Muscle layer of duodenum (tissue), 2 donors: ENCODE data around the gene PRSS21.

Source experiments
- H3K27ac ChIP-seq: one replicate; pipeline ENCODE4 v1.7.0; 2013; ENCODE audit warnings: mild to moderate bottlenecking, low read length
- H3K27me3 ChIP-seq: one replicate; pipeline ENCODE4 v1.7.0; 2013; ENCODE audit warnings: low read depth, mild to moderate bottlenecking, control low read depth, low read length
- H3K36me3 ChIP-seq, 2 donors: one replicate each; pipeline ENCODE4 v1.7.0; 2013; ENCODE audit warnings: low read length in 2 of 2, control low read depth in 1 of 2, mild to moderate bottlenecking in 1 of 2; ENCODE audit not compliant: insufficient read depth in 2 of 2, control insufficient read depth in 1 of 2
- H3K4me1 ChIP-seq, 2 donors: one replicate each; pipeline ENCODE4 v1.7.0; 2013; ENCODE audit warnings: low read length in 2 of 2, mild to moderate bottlenecking in 2 of 2, control low read depth in 1 of 2, moderate library complexity in 1 of 2; ENCODE audit not compliant: insufficient read depth in 2 of 2, control insufficient read depth in 1 of 2
- H3K4me3 ChIP-seq, 2 donors: one replicate each; pipeline ENCODE4 v1.7.0; 2013; ENCODE audit warnings: low read length in 2 of 2, low read depth in 1 of 2, mild to moderate bottlenecking in 1 of 2
- H3K9me3 ChIP-seq, 2 donors: one replicate each; pipeline ENCODE4 v1.7.0; 2013; ENCODE audit warnings: low read length in 2 of 2, control low read depth in 1 of 2, mild to moderate bottlenecking in 1 of 2; ENCODE audit not compliant: control insufficient read depth in 1 of 2
- donor health status: healthy.

Gene PRSS21

GRCh38 chr16:2795395-2796143 is 21.5 kb upstream of the PRSS21 start:
- no peaks in the 10 kb centered on the region for H3K36me3 ChIP-seq
- no peaks in the 10 kb centered on the region for H3K9me3 ChIP-seq
- H3K4me1 ChIP-seq = peaks cover 0 to 3% of the 10 kb centered on the region in 2 donors
- no peak overlapping the region for H3K27ac ChIP-seq
- no peak overlapping the region for H3K4me3 ChIP-seq
- H3K27me3 ChIP-seq = no peaks in the 10 kb centered on the region

DNA sequence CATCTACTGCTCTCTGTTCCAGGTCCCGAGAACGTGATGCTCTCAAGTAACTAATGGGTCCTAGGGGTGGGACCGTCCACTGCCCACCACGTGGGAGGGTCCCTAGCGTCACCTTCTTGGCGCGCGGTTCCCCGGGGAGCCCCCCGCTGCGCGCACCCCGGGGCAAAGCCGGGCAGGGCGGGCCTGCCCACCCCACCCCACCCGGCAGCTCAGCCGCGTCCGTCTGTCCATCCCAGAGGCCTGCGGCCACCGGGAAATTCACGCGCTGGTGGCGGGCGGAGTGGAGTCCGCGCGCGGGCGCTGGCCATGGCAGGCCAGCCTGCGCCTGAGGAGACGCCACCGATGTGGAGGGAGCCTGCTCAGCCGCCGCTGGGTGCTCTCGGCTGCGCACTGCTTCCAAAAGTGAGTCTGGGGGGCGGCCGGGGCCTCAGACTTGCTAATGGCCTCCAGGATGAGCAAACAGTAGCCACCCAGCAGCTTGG is 18.3 kb upstream of the PRSS21 start:
- H3K27me3 ChIP-seq = no peaks in the 10 kb centered on the region
- no peak overlapping the region for H3K27ac ChIP-seq
- peaks cover 3 to 5% of the 10 kb centered on the region in 2 donors for H3K9me3 ChIP-seq
- no peak overlapping the region for H3K4me3 ChIP-seq
- no peaks in the 10 kb centered on the region for H3K36me3 ChIP-seq
- H3K4me1 ChIP-seq = peaks cover 0 to 3% of the 10 kb centered on the region in 2 donors

- Histone ChIP-seq H3K27me3 (no peaks in the 10 kb centered on the region), H3K4me1 (peaks cover 0 to 3% of the 10 kb centered on the region in 2 donors), H3K4me3 (no peak overlapping the region), H3K36me3 (no peaks in the 10 kb centered on the region), H3K27ac (no peak overlapping the region), H3K9me3 (peaks cover 7 to 10% of the 10 kb centered on the region in 2 donors)
Measured at GRCh38 chr16:2799205-2799858, 17.7 kb upstream of the PRSS21 start.

DNA sequence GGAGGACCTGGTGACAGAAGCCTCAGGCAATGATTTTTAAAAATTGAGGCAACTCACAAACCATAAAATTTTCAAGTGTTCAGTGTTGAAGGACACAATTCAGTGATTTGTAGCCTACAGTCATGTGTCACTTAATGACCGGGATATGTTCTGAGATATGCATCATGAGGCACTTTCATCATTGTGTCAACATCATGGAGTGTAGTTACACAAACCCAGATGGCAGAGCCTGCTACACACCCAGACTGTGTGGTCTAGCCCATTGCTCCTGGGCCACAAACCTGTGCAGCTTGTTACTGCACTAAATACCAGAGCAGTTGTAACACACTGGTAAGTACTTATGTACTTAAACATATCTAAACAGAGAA is 17.2 kb upstream of the PRSS21 start:
- Histone ChIP-seq H3K4me1 (peaks cover 0 to 3% of the 10 kb centered on the region in 2 donors), H3K4me3 (no peak overlapping the region), H3K27me3 (no peaks in the 10 kb centered on the region), H3K9me3 (peaks cover 7 to 15% of the 10 kb centered on the region in 2 donors), H3K27ac (no peak overlapping the region), H3K36me3 (no peaks in the 10 kb centered on the region)

GRCh38 chr16:2803545-2804195 is 13.4 kb upstream of the PRSS21 start:
- no peak overlapping the region for H3K4me3 ChIP-seq
- H3K27ac ChIP-seq = no peak overlapping the region
- H3K4me1 ChIP-seq = peaks cover 0 to 3% of the 10 kb centered on the region in 2 donors
- H3K9me3 ChIP-seq = peaks cover 7 to 15% of the 10 kb centered on the region in 2 donors
- H3K36me3 ChIP-seq = no peaks in the 10 kb centered on the region
- peaks cover 7% of the 10 kb centered on the region for H3K27me3 ChIP-seq

- Histone ChIP-seq H3K27me3 (peaks cover 7% of the 10 kb centered on the region), H3K4me1 (peaks cover 0 to under 1% of the 10 kb centered on the region in 2 donors), H3K4me3 (no peak overlapping the region), H3K36me3 (no peaks in the 10 kb centered on the region), H3K9me3 (peaks cover 7 to 15% of the 10 kb centered on the region in 2 donors), H3K27ac (no peak overlapping the region)
Measured at GRCh38 chr16:2804728-2805127, 12.3 kb upstream of the PRSS21 start.

- no peaks in the 10 kb centered on the region for H3K36me3 ChIP-seq
- peaks cover 7 to 15% of the 10 kb centered on the region in 2 donors for H3K9me3 ChIP-seq
- no peak overlapping the region for H3K4me3 ChIP-seq
- H3K27me3 ChIP-seq = peaks cover 7% of the 10 kb centered on the region
- H3K27ac ChIP-seq = no peak overlapping the region
- H3K4me1 ChIP-seq = no peaks in the 10 kb centered on the region
Measured at GRCh38 chr16:2806286-2806685, 10.8 kb upstream of the PRSS21 start.

DNA sequence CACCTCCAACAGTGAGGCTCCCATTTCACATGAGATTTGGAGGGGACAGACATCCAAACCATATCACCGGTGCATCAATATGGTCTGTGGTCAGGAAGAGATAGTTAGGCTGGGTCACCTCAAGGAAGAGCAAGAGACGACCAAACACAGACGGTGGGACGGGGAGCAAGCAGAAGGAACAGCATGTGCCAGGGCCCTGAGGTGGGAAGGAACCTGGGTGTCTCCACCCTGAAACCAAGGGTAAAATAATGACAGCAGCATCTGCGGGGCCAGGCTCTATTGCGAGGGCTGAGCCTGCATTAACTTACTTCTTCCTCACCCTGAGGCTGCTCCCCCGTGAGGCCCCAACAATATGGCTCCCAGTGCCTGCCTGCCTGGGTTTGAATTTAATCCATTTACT is 8.9 kb upstream of the PRSS21 start:
- H3K4me3 ChIP-seq = no peak overlapping the region
- peaks cover 7 to 15% of the 10 kb centered on the region in 2 donors for H3K9me3 ChIP-seq
- peaks cover 7% of the 10 kb centered on the region for H3K27me3 ChIP-seq

DNA sequence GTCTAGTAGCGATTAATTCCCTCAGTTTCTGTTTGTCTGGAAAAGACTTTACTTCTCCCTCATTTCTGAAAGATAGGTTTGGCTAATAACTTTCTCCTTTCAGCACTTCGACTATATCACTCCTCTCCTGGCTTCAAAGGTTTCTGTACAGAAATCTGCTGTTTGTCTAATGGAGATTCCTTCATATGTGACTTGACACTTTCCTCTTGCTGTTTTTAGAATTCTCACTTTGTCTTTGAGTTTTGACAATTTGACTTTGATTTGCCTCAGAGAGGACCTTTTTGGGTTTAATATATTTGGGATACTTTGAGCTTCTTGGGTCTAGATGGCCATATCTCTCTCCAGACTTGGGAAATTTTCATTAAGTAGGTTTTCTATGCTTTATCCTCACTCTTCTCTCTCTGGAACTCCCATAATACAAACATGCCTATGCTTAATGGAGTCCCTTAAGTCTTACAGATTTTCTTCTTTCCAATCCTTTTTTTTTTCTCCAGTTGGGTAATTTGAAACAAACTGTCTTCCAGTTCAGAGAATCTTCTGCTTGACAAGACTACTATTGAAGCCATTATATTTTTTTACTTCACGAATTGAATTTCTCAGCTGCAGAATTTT is 7.8 kb upstream of the PRSS21 start:
- Histone ChIP-seq H3K36me3 (no peaks in the 10 kb centered on the region), H3K27ac (no peak overlapping the region), H3K4me1 (no peaks in the 10 kb centered on the region), H3K9me3 (peaks cover 0 to 6% of the 10 kb centered on the region in 2 donors), H3K4me3 (no peak overlapping the region), H3K27me3 (peaks cover 7% of the 10 kb centered on the region)

More for the DNA sequence above, 8.9 kb upstream of the PRSS21 start:
- no peak overlapping the region for H3K27ac ChIP-seq
- H3K36me3 ChIP-seq = no peaks in the 10 kb centered on the region
- H3K4me1 ChIP-seq = no peaks in the 10 kb centered on the region

DNA sequence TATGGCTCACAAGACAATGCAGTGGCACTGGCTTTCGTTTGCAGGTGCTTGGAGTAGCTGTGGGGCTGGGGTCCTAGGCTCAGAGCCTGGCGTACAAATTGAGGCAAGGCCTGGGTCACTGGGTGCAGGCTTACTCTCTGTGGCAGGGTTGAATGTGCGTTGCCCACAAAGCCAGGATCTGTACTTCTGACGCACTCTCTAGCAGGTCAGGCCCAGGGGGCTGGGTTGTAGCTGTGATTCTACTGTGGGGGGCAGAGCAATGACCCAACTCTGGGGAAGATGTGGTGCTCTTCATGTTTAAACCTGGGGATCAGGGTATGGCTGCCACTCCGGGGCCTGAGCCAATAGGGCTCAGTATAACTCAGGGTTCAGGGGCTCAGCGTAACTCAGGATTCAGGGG is 6.4 kb upstream of the PRSS21 start:
- Histone ChIP-seq H3K27me3 (peaks cover 8% of the 10 kb centered on the region), H3K27ac (no peak overlapping the region), H3K4me1 (no peaks in the 10 kb centered on the region), H3K9me3 (no peaks in the 10 kb centered on the region), H3K36me3 (no peaks in the 10 kb centered on the region), H3K4me3 (no peak overlapping the region)
